Testis (tissue), 5 donors: ENCODE results near the gene PLEKHN1. TPM values are rescaled to one million over a fixed set of nuclear protein-coding genes. Genes with fewer than 3 reads are reported as not detected.

ENCODE experiments used
- DNase-seq: peaks from one replicate; pipeline ENCODE4 v3.0.0-alpha.2; 2019
- H3K27ac ChIP-seq, 2 donors: fragments of 200-600 bp; sonication (generic); one replicate each; pipeline ENCODE4 v1.5.1; 2019
- H3K27me3 ChIP-seq: fragments of 200-600 bp; sonication (generic); one replicate; pipeline ENCODE4 v1.5.1; 2019
- H3K36me3 ChIP-seq: fragments of 200-600 bp; sonication (generic); one replicate; pipeline ENCODE4 v1.5.1; 2017; ENCODE audit warnings: low read depth; ENCODE audit errors: missing control alignments
- H3K4me1 ChIP-seq: fragments of 200-600 bp; sonication (generic); one replicate; pipeline ENCODE4 v1.5.1; 2019
- H3K4me3 ChIP-seq, 2 donors: fragments of 200-600 bp; sonication (generic); one replicate each; pipeline ENCODE4 v1.5.1; 2017 to 2019
- H3K9me3 ChIP-seq: fragments of 200-600 bp; sonication (generic); one replicate; pipeline ENCODE4 v1.5.1; 2017
- POLR2A ChIP-seq: fragments of 450-650 bp; IDR thresholded peaks from one replicate; pipeline ENCODE4 v1.6.1; 2017; ENCODE audit warnings: antibody characterized with exemption, mild to moderate bottlenecking, moderate library complexity
- WGBS, 2 donors: methylation state at CpG; one replicate each; pipeline ENCODE4 v1.1.5; 2018; 5-methylcytosine and 5-hydroxymethylcytosine counted together
- intact Hi-C: fragments of 100-400 bp; cut with DNase I; formaldehyde crosslinking; loops from one replicate; pipeline ENCODE4 v1.15.1; 2023; ENCODE audit warnings: low total_unique reads
- long read RNA-seq, 2 donors: transcript quantifications; one replicate each; lab custom pipeline, GENCODE V29; 2026
- polyA plus RNA-seq: library from polyadenylated mRNA; stranded (reverse); fragments of 350-450 nt; fragmentation: Illumina TruSeq; extraction: RNeasy Lipid Tissue Mini Kit (QIAGEN cat#74804); gene quantifications from one replicate; pipeline ENCODE4 v1.2.3, GENCODE V29; 2014; ENCODE audit warnings: low read depth, low replicate concordance; ENCODE audit not compliant: insufficient read depth
- total RNA-seq, 2 donors: library from RNA; depleted of rRNA; stranded (reverse); fragments of >200 nt; gene quantifications; one replicate each; pipeline ENCODE4 v1.2.3, GENCODE V29; 2016
- TF ChIP-seq, protein P1 (sequence below), 3 experiments: fragments of 450-650 bp in 2 of 3; fragments of 200-600 bp in 1 of 3; sonication (generic) in 1 of 3; IDR thresholded peaks; one replicate each; pipeline ENCODE4 v1.5.1; 2016 to 2019; ENCODE audit warnings: antibody characterized with exemption in 3 of 3, mild to moderate bottlenecking in 2 of 3, moderate library complexity in 1 of 3

PLEKHN1 gene, protein sequence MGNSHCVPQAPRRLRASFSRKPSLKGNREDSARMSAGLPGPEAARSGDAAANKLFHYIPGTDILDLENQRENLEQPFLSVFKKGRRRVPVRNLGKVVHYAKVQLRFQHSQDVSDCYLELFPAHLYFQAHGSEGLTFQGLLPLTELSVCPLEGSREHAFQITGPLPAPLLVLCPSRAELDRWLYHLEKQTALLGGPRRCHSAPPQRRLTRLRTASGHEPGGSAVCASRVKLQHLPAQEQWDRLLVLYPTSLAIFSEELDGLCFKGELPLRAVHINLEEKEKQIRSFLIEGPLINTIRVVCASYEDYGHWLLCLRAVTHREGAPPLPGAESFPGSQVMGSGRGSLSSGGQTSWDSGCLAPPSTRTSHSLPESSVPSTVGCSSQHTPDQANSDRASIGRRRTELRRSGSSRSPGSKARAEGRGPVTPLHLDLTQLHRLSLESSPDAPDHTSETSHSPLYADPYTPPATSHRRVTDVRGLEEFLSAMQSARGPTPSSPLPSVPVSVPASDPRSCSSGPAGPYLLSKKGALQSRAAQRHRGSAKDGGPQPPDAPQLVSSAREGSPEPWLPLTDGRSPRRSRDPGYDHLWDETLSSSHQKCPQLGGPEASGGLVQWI
- total RNA-seq (under 1 TPM; 0.47 to 0.56 TPM), polyA plus RNA-seq (0.21 TPM)
- long read RNA-seq, donor 1: 0 reads
- long read RNA-seq, donor 2: 0 reads

DNA sequence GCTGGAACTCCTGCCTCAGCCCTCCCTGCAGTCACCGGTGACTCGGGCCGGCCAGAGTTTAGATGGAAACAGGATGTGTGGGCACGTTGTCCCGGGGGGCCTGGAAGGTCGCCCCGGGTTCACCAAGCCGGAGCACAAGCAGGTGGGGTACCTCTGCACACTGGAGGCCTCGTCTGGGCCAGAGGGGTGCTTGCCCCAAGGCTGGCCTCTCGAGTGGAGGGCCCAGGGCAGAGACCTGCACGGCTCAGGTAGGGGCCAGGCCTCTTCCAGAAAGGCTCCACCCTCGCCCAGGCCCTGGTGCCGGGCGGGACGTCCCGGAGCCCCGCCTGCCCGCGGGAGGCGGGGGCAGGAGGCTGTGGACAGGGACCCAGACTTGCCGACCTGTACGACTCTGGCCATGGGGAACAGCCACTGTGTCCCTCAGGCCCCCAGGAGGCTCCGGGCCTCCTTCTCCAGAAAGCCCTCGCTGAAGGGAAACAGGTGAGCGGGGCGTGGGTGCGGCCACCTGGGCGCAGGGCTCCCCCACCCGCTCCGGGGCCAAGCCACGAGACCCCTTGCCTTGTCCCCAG is at the start of gene PLEKHN1:
TSS of gene PLEKHN1 (plus strand) at position 348 of the 569 bp plus-strand sequence. CDS start at position 398, 50 bp downstream.
- no peak for DNase-seq
- Histone ChIP-seq H3K27me3 (no peaks in the 10 kb centered on the region), H3K4me1 (peaks cover 5% of the 10 kb centered on the region), H3K4me3 (peak within 1 kb of the TSS; percentile 31 to 54), H3K9me3 (no peaks in the 10 kb centered on the region), H3K36me3 (no peaks in the 10 kb centered on the region), H3K27ac (peak within 1 kb of the TSS in 1 of 2 donors; percentile 24)
- intact Hi-C loops: no loop called here
- TF ChIP-seq POLR2A: no peak
- TF ChIP-seq, protein P1, sequence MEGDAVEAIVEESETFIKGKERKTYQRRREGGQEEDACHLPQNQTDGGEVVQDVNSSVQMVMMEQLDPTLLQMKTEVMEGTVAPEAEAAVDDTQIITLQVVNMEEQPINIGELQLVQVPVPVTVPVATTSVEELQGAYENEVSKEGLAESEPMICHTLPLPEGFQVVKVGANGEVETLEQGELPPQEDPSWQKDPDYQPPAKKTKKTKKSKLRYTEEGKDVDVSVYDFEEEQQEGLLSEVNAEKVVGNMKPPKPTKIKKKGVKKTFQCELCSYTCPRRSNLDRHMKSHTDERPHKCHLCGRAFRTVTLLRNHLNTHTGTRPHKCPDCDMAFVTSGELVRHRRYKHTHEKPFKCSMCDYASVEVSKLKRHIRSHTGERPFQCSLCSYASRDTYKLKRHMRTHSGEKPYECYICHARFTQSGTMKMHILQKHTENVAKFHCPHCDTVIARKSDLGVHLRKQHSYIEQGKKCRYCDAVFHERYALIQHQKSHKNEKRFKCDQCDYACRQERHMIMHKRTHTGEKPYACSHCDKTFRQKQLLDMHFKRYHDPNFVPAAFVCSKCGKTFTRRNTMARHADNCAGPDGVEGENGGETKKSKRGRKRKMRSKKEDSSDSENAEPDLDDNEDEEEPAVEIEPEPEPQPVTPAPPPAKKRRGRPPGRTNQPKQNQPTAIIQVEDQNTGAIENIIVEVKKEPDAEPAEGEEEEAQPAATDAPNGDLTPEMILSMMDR (IDR thresholded peaks at IDR 0.05): no peak
- whole genome bisulfite sequencing, 2 donors: 0 to 39% methylated on average over 1 to 25 of the region's 31 CpGs

DNA sequence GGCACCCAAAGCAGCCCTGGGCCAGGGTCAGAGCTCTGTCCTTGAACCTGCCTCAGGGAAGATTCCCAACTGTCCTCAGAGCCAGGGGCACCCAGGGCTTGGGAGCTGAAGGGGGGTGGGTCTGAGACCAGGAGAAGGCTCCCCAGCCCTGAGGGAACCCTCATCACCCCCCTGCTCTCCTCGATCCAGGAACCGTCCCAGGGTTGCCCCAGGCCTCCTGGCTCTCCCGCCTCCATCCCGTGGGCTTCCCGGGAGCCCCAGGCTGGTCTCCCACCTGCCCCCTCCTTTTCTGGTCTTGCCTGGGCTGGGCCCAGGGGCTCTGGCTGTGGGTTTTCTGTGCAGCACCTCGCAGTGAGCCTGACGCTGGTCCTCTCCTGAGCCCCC is 49.2 kb upstream of the PLEKHN1 start:
- Histone ChIP-seq H3K9me3 (no peaks in the 10 kb centered on the region), H3K27me3 (no peaks in the 10 kb centered on the region), H3K36me3 (no peaks in the 10 kb centered on the region), H3K27ac (no peak overlapping the region), H3K4me1 (peaks cover 24% of the 10 kb centered on the region), H3K4me3 (no peak overlapping the region)
- intact Hi-C loops: no loop called here
- 35 to 52% methylated on average over 4 to 7 of the region's 7 CpGs for WGBS, 2 donors
- TF ChIP-seq, protein P1 (IDR thresholded peaks at IDR 0.05): no peak
- TF ChIP-seq POLR2A: no peak
- no peak for DNase-seq

DNA sequence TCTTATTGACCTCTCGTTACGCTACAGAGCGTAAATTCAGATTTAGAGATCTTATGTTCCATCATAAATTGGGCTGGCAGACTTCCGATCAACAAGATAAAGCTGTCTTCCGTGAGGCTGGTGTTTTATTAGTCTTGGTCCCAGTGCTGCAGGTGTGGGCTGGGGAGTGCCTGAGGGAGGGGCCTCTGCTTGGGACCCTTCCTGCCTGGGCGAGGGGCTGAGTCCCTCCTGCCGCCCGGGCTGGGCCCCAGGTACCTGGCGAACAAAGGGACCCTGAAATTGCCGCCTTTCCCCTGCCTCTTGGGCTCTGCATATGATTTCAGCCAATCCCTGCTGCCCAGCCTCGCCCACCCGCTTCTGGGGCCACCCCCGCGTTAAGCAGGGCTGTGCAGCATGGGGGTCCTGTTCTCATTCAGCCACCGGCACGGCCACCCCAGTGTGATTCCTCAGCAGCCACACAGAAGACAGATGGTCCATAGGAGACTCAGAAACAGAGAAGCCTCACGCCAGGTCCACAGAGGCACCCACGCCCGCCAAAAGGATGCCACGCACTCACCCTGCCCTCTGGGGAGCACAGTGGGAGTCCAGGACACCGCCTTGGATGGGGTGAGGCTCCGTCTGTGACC is 48.7 kb upstream of the PLEKHN1 start:
- H3K4me1 ChIP-seq: peaks cover 24% of the 10 kb centered on the region
- no peak overlapping the region for H3K4me3 ChIP-seq
- TF ChIP-seq POLR2A: no peak
- WGBS, 2 donors: 75 to 90% methylated on average over 8 to 22 of the region's 22 CpGs
- H3K36me3 ChIP-seq: no peaks in the 10 kb centered on the region
- DNase-seq: no peak
- no peaks in the 10 kb centered on the region for H3K9me3 ChIP-seq
- H3K27me3 ChIP-seq: no peaks in the 10 kb centered on the region
- intact Hi-C loops: no loop called here
- no peak overlapping the region for H3K27ac ChIP-seq

DNA sequence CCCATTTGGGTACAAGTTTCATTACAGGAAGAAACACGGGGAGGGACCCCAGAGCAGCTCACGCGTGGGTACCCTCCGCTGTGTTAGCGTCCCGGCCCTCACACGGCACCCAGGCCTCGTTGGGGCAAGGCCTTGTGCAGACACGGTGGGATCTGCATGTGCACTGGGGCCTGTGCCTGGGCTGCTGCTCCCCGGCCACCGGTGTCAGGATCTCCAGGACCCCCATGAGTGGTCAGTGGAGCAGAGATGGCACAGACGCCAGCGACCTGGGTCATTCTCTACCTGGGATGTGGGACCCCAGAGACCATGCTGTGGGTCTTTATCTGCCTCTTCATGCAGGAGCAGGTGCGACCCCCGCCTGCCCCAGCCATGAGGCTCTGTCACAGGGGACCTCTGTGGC is 47.9 kb upstream of the PLEKHN1 start:
- peaks cover 29% of the 10 kb centered on the region for H3K4me1 ChIP-seq
- no peaks in the 10 kb centered on the region for H3K27me3 ChIP-seq
- no peak overlapping the region for H3K27ac ChIP-seq
- intact Hi-C loops: no loop called here
- TF ChIP-seq, protein P1 (IDR thresholded peaks at IDR 0.05): no peak
- no peak for TF ChIP-seq POLR2A
- no peak overlapping the region for H3K4me3 ChIP-seq
- WGBS, 2 donors: 87% methylated on average over 13 of the region's 15 CpGs; no CpG with 5 or more reads in 1 of the 2 donors
- H3K36me3 ChIP-seq: no peaks in the 10 kb centered on the region
- H3K9me3 ChIP-seq: no peaks in the 10 kb centered on the region
- no peak for DNase-seq

DNA sequence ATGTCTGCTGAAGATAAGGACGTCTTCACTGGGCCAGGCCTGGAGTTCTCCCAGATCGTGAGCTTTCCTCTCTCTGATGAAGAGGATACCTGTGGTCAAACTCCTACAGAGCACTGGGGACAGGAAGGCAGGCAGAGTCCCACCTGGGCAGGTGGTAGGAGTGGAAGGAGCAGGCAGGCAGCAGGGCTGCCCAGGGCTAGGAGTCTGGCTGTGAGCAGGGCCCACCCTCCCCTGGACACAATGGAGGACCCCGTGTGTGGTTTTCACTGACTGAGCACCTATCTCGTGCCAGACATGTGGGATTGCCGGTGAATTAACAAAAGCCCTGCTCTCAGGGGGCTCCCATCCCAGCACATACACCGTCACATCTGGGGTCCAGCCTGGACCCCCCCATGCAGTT is 47.4 kb upstream of the PLEKHN1 start:
- Histone ChIP-seq H3K9me3 (no peaks in the 10 kb centered on the region), H3K27ac (no peak overlapping the region), H3K4me1 (peaks cover 31% of the 10 kb centered on the region), H3K4me3 (no peak overlapping the region), H3K27me3 (no peaks in the 10 kb centered on the region), H3K36me3 (no peaks in the 10 kb centered on the region)
- intact Hi-C loops: no loop called here
- TF ChIP-seq, protein P1 (IDR thresholded peaks at IDR 0.05): no peak
- no peak for TF ChIP-seq POLR2A
- WGBS, 2 donors: 78 to 90% methylated on average over 2 to 6 of the region's 6 CpGs
- DNase-seq: no peak
